C4-2B (cell line): ENCODE data around the gene CDKL4.

Source experiments
- CTCF ChIP-seq: fragments of 450-650 bp; conservative IDR thresholded peaks from 2 replicates; pipeline ENCODE4 v1.5.1; 2017; ENCODE audit warnings: mild to moderate bottlenecking
- ZFX ChIP-seq: fragments of 450-650 bp; IDR thresholded peaks from 2 replicates; pipeline ENCODE4 v1.6.1; 2017

GRCh38 chr2:39138837-39139211 is 104.9 kb downstream of the CDKL4 start:
- no peak for TF ChIP-seq CTCF
- TF ChIP-seq ZFX: no peak
